ENCODE results near the gene ADCY6.

ADCY6 gene

DNA sequence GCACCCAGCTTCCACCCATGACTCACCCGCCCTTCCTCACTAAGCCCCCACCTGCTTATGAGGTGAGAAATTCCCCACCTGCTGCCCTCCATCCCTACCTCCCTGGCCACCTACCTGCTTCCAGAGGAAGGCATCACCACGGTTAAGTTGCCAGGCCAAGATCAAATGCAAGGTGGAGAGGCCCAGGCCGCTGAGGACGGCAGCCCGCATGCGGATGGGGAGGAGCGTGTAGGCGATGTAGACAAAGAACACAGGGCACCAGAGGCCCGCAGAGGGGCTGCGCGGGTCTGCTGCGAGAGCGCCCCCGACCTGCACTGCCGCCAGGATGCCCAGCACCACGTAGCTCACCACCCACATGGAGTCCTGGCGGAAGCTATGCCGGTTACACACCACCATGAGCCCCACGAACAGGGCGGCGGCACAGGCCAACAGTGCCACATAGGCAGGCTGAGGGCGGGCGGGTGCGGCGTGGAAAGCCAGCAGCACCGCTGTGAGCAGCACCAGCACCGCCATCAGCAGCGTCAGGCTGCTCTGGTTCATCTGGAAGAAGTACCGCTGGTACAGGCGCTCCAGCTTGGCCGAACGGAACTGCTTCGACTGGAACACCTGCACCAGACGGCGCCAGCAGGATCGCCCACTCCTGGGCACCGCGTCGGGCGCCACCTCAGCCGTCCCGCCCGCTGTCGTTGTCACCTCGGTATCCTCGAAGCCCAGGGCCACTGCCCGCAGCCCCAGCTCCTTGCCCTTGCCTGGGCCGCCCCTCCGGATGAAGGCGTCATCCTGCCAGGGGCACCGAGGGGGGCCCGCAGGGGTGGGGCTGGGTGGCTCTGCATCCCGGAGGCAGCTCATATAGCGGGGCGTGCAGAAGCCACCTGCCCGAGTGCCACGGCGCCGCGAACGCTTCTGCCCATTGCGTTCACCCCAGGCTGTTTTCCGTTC lies 6.2 kb downstream of the ADCY6 start:
- Histone ChIP-seq H3K9me3 (ENCODE audit: insufficient read depth, low read length) (no peaks in the 10 kb centered on the region), H3K4me3 (ENCODE audit: insufficient read length, low read depth) (no peak overlapping the region), H3K4me1 (ENCODE audit: insufficient read depth, insufficient read length) (peaks cover 19% of the 10 kb centered on the region), H3K27me3 (ENCODE audit: insufficient read depth, insufficient read length) (no peaks in the 10 kb centered on the region), H3K9ac (ENCODE audit: insufficient read length, low read depth) (no peak overlapping the region), H3K36me3 (ENCODE audit: insufficient read depth, insufficient read length, low read length) (peaks cover 26% of the 10 kb centered on the region)
- no peak for TF ChIP-seq YY1 (IDR thresholded peaks at IDR 0.05; ENCODE audit: insufficient read depth, insufficient read length)
- no peak for TF ChIP-seq SUZ12 (IDR thresholded peaks at IDR 0.05; ENCODE audit: extremely low read depth, insufficient read depth, insufficient read length)
- no peak for TF ChIP-seq ZNF274 (IDR thresholded peaks at IDR 0.05; ENCODE audit: low read depth, low read length)
- no peak for DNase-seq (ENCODE audit: low read depth, low spot score)

DNA sequence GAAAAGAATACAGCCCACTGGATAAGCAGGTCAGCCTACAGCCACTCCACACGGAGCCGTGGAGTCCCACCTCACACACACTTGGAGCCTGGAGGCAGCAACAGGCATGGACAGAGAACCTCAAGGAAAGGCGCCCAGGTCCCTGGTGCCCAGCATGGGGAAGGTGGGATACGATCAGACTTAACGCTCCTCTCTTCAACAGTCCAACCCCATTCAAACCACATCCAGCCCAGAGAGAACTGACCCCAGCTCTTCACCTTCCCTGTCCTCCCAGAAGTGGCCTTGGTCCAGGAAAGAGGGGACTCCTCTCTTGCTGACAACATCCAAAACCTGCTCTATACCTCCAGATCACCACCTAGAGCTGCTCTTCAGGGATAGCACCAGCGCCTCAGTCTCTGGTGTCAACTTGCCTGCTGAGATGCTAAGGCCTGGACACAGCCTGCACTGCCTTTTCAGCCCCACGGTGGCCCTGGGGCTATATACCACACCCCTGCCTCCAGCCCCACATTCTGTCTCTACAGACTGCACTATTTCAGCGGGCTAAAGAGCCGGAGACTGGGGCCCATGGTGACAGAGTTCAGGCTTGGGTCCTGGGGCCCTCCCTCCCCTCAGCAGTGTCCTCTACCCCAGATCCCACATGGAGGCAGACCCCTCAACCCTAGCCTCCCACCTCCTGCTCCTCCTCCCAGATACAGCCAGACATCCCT lies 7.0 kb downstream of the ADCY6 start:
- Histone ChIP-seq H3K9ac (ENCODE audit: insufficient read length, low read depth) (no peak overlapping the region), H3K4me1 (ENCODE audit: insufficient read depth, insufficient read length) (peaks cover 26% of the 10 kb centered on the region), H3K9me3 (ENCODE audit: insufficient read depth, low read length) (no peaks in the 10 kb centered on the region), H3K27me3 (ENCODE audit: insufficient read depth, insufficient read length) (no peaks in the 10 kb centered on the region), H3K36me3 (ENCODE audit: insufficient read depth, insufficient read length, low read length) (peaks cover 35% of the 10 kb centered on the region), H3K4me3 (ENCODE audit: insufficient read length, low read depth) (no peak overlapping the region)
- DNase-seq (ENCODE audit: low read depth, low spot score), result no peak
- TF ChIP-seq ZNF274 (IDR thresholded peaks at IDR 0.05; ENCODE audit: low read depth, low read length), result no peak
- no peak for TF ChIP-seq SUZ12 (IDR thresholded peaks at IDR 0.05; ENCODE audit: extremely low read depth, insufficient read depth, insufficient read length)
- no peak for TF ChIP-seq YY1 (IDR thresholded peaks at IDR 0.05; ENCODE audit: insufficient read depth, insufficient read length)

DNA sequence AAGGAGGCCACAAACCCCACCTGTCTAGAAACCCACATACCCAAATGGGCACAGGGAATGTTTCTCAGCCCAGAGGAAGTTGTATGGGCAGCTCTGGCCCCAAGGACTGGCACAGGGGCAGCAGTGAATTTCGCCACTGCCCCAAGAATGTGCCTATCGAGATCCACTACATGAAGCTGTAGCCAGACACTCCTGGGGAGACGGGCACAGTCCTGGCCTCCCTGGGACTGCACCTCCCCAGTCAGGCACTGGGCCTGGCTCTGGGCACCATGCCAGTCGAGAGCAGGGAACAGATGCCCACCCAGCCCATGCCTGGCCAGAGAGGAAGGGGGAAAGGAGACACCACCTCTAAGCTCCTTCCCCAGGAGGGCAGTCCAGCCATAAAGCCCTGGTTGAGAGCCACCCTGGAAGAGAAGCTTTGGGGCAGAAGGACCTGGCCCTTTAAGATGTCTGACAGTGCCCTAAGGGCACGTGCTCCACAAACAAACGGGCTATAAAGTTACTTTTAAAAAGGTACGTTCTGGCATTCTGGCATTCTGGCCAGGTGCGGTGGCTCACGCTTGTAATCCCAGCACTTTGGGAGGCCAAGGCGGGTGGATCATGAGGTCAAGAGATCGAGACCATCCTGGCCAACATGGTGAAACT lies 8.4 kb downstream of the ADCY6 start:
- H3K4me1 ChIP-seq (ENCODE audit: insufficient read depth, insufficient read length), result peaks cover 26% of the 10 kb centered on the region
- H3K27me3 ChIP-seq (ENCODE audit: insufficient read depth, insufficient read length), result no peaks in the 10 kb centered on the region
- DNase-seq (ENCODE audit: low read depth, low spot score), result no peak
- no peaks in the 10 kb centered on the region for H3K9me3 ChIP-seq (ENCODE audit: insufficient read depth, low read length)
- peak overlapping the region; percentile 4 for H3K9ac ChIP-seq (ENCODE audit: insufficient read length, low read depth)
- TF ChIP-seq ZNF274 (IDR thresholded peaks at IDR 0.05; ENCODE audit: low read depth, low read length), result no peak
- no peak for TF ChIP-seq YY1 (IDR thresholded peaks at IDR 0.05; ENCODE audit: insufficient read depth, insufficient read length)
- no peak for TF ChIP-seq SUZ12 (IDR thresholded peaks at IDR 0.05; ENCODE audit: extremely low read depth, insufficient read depth, insufficient read length)
- peaks cover 45% of the 10 kb centered on the region for H3K36me3 ChIP-seq (ENCODE audit: insufficient read depth, insufficient read length, low read length)
- no peak overlapping the region for H3K4me3 ChIP-seq (ENCODE audit: insufficient read length, low read depth)

DNA sequence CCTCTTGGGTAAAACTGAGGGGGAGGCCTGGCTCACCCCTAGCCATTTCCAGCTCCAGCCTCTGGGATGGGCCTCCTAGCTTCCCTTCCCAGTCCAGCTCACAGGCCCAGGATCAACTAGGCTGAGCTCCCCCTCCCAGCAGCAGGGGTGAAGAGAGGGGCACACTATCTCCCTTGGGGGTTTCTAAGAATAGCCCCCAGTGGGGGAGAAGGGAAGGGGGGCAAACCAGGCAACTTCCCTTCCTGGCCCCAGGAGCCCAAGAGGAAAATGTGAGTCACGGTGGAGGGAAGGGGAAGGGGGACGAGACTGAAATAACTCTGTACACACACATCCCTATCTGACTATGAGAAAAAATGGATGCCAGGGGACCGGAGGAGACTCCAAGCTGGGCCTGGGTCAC lies 9.0 kb downstream of the ADCY6 start:
- peaks cover 26% of the 10 kb centered on the region for H3K4me1 ChIP-seq (ENCODE audit: insufficient read depth, insufficient read length)
- DNase-seq (ENCODE audit: low read depth, low spot score), result no peak
- no peaks in the 10 kb centered on the region for H3K27me3 ChIP-seq (ENCODE audit: insufficient read depth, insufficient read length)
- H3K36me3 ChIP-seq (ENCODE audit: insufficient read depth, insufficient read length, low read length), result peaks cover 52% of the 10 kb centered on the region
- H3K9me3 ChIP-seq (ENCODE audit: insufficient read depth, low read length), result no peaks in the 10 kb centered on the region
- TF ChIP-seq SUZ12 (IDR thresholded peaks at IDR 0.05; ENCODE audit: extremely low read depth, insufficient read depth, insufficient read length) (no peak), YY1 (IDR thresholded peaks at IDR 0.05; ENCODE audit: insufficient read depth, insufficient read length) (no peak), ZNF274 (IDR thresholded peaks at IDR 0.05; ENCODE audit: low read depth, low read length) (no peak)
- H3K9ac ChIP-seq (ENCODE audit: insufficient read length, low read depth), result peak overlapping the region; percentile 4
- no peak overlapping the region for H3K4me3 ChIP-seq (ENCODE audit: insufficient read length, low read depth)

DNA sequence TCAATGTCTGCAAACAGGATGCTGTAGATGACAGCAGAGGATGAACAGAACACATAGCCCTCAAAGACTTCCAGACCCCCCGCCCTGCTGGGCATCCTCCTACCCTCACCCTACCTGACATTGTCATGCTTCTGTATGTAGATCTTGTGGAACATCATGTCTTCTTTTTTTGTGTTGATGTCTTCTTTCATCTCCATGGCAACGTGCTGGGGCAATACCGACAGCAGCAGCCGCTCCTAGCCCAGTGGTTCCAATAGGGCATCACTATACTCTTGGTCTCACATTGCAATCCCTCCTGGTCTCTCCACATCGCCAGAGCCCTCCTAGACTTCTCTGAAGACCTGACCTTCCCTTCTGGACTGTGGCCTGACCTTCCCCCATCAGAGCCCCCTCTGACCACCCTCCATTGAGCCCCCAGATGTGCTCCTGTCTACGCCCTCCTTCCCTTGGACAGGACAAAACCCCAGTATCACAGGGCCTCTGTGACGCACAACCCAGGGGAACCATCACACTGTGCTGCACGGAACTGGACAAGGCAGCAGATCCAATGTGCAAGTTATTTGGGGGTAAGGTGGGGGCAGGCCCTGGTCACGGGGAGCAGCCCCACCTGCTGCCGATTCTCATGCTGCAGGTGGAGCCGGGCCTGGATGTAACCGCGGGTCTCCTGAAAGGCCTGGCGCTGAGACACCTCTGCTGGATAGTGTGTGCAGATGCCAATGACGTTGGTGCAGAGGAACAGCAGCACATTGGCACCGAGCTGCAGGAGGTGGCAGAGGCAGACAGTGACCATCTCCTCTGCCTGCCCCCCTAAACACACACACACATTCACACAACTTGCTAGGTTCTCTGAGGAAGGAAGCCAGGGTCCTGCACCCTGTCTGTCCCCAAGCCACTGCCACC lies 11.1 kb downstream of the ADCY6 start:
- no peak for TF ChIP-seq YY1 (IDR thresholded peaks at IDR 0.05; ENCODE audit: insufficient read depth, insufficient read length)
- TF ChIP-seq ZNF274 (IDR thresholded peaks at IDR 0.05; ENCODE audit: low read depth, low read length), result no peak
- TF ChIP-seq SUZ12 (IDR thresholded peaks at IDR 0.05; ENCODE audit: extremely low read depth, insufficient read depth, insufficient read length), result no peak
- no peaks in the 10 kb centered on the region for H3K27me3 ChIP-seq (ENCODE audit: insufficient read depth, insufficient read length)
- peak; percentile 46 for DNase-seq (ENCODE audit: low read depth, low spot score)
- no peak overlapping the region for H3K4me3 ChIP-seq (ENCODE audit: insufficient read length, low read depth)
- H3K9ac ChIP-seq (ENCODE audit: insufficient read length, low read depth), result no peak overlapping the region
- H3K36me3 ChIP-seq (ENCODE audit: insufficient read depth, insufficient read length, low read length), result peaks cover 68% of the 10 kb centered on the region
- H3K9me3 ChIP-seq (ENCODE audit: insufficient read depth, low read length), result no peaks in the 10 kb centered on the region
- H3K4me1 ChIP-seq (ENCODE audit: insufficient read depth, insufficient read length), result peaks cover 26% of the 10 kb centered on the region

DNA sequence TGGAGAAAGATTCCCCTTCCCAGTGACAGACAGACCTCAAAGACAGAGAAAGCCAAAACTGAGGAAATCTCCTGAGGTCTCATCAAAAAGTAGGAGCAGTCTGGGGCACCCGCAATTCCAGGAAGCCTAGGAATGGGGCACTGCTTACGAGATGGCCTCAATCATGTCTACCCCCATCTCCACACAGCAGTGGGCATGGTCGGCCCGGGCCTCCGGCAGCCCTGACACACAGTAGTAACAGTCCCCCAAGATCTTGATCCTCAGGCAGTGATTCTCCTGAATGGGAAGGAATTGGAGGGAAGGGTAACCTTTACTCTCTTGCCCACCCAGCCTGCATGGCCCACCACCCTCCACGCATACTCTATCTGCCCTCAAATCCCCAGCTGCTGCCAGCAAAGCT lies 11.9 kb downstream of the ADCY6 start:
- TF ChIP-seq SUZ12 (IDR thresholded peaks at IDR 0.05; ENCODE audit: extremely low read depth, insufficient read depth, insufficient read length), result no peak
- no peak for TF ChIP-seq YY1 (IDR thresholded peaks at IDR 0.05; ENCODE audit: insufficient read depth, insufficient read length)
- no peak for TF ChIP-seq ZNF274 (IDR thresholded peaks at IDR 0.05; ENCODE audit: low read depth, low read length)
- Histone ChIP-seq H3K9me3 (ENCODE audit: insufficient read depth, low read length) (no peaks in the 10 kb centered on the region), H3K4me3 (ENCODE audit: insufficient read length, low read depth) (no peak overlapping the region), H3K36me3 (ENCODE audit: insufficient read depth, insufficient read length, low read length) (peaks cover 69% of the 10 kb centered on the region), H3K27me3 (ENCODE audit: insufficient read depth, insufficient read length) (no peaks in the 10 kb centered on the region), H3K9ac (ENCODE audit: insufficient read length, low read depth) (no peak overlapping the region), H3K4me1 (ENCODE audit: insufficient read depth, insufficient read length) (peaks cover 22% of the 10 kb centered on the region)
- no peak for DNase-seq (ENCODE audit: low read depth, low spot score)

Data from NT2/D1 (cell line).